Kidney epithelial cell (primary cell): ENCODE data around the gene ARHGEF17. TPM values are rescaled to one million over a fixed set of nuclear protein-coding genes. Genes with fewer than 3 reads are reported as not detected.

Experiments used
- DNase-seq: peaks from one replicate; pipeline ENCODE4 v3.0.0-alpha.2; 2010; ENCODE audit warnings: low read depth
- H3K27me3 ChIP-seq: 2 replicates; pipeline ENCODE4 v1.6.0; 2011; ENCODE audit warnings: low read length; ENCODE audit not compliant: control insufficient read depth, insufficient read depth
- H3K36me3 ChIP-seq: 2 replicates; pipeline ENCODE4 v1.5.1; 2011; ENCODE audit warnings: low read length; ENCODE audit not compliant: control insufficient read depth, insufficient read depth
- H3K4me3 ChIP-seq: 2 replicates; pipeline ENCODE4 v1.5.1; 2011; ENCODE audit warnings: low read depth, mild to moderate bottlenecking, control low read depth, low read length
- total RNA-seq: library from RNA; depleted of rRNA; stranded (reverse); fragments of >200 nt; gene quantifications from 2 replicates; pipeline ENCODE4 v1.2.3, GENCODE V29; 2015
- TF ChIP-seq, protein P1 (sequence below): IDR thresholded peaks from 2 replicates; pipeline ENCODE4 v1.5.1; 2011; ENCODE audit warnings: mild to moderate bottlenecking, moderate library complexity, low read length, control low read depth, inconsistent platforms; ENCODE audit not compliant: insufficient read depth, poor library complexity, severe bottlenecking

Gene ARHGEF17
- total RNA-seq, 1 donor from 2014 or later, result 25.5 TPM

- Histone ChIP-seq H3K27me3 (no peaks in the 10 kb centered on the region), H3K4me3 (peak overlapping the region; percentile 75), H3K36me3 (no peaks in the 10 kb centered on the region)
- TF ChIP-seq, protein P1, sequence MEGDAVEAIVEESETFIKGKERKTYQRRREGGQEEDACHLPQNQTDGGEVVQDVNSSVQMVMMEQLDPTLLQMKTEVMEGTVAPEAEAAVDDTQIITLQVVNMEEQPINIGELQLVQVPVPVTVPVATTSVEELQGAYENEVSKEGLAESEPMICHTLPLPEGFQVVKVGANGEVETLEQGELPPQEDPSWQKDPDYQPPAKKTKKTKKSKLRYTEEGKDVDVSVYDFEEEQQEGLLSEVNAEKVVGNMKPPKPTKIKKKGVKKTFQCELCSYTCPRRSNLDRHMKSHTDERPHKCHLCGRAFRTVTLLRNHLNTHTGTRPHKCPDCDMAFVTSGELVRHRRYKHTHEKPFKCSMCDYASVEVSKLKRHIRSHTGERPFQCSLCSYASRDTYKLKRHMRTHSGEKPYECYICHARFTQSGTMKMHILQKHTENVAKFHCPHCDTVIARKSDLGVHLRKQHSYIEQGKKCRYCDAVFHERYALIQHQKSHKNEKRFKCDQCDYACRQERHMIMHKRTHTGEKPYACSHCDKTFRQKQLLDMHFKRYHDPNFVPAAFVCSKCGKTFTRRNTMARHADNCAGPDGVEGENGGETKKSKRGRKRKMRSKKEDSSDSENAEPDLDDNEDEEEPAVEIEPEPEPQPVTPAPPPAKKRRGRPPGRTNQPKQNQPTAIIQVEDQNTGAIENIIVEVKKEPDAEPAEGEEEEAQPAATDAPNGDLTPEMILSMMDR, result peak; percentile 80
- peak; percentile 95 for DNase-seq
These were observed 613 bp upstream of the ARHGEF17 start for GRCh38 chr11:73307323-73308002.

DNA sequence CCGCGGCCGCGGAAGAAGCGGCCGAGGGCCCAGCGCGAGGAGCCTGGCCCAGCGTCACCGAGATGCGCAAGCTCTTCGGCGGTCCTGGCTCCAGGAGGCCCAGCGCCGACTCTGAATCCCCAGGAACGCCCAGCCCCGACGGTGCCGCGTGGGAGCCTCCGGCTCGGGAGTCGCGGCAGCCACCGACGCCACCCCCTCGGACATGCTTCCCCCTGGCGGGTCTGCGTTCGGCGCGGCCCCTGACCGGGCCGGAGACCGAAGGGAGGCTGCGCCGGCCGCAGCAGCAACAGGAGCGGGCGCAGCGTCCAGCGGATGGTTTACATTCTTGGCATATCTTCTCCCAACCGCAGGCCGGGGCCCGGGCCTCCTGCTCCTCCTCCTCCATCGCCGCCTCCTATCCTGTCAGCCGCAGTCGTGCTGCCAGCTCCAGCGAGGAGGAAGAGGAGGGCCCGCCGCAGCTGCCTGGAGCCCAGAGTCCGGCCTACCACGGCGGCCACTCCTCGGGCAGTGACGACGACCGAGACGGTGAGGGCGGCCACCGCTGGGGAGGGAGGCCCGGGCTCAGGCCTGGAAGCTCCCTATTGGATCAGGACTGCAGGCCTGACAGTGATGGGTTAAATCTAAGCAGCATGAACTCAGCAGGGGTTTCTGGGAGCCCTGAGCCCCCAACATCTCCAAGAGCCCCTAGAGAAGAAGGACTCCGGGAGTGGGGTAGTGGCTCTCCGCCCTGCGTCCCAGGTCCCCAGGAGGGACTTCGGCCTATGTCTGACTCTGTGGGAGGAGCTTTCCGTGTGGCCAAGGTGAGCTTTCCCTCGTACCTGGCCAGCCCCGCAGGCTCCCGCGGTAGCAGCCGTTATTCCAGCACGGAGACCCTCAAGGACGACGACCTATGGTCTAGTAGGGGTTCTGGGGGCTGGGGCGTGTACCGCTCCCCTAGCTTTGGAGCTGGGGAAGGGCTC lies 1.2 kb downstream of the ARHGEF17 start:
- TF ChIP-seq, protein P1, result no peak
- peak; percentile 82 for DNase-seq
- peak overlapping the region; percentile 75 for H3K4me3 ChIP-seq
- no peaks in the 10 kb centered on the region for H3K36me3 ChIP-seq
- H3K27me3 ChIP-seq, result no peaks in the 10 kb centered on the region

GRCh38 chr11:73310076-73310475 lies 2.0 kb downstream of the ARHGEF17 start:
- Histone ChIP-seq H3K4me3 (peak overlapping the region; percentile 75), H3K27me3 (no peaks in the 10 kb centered on the region), H3K36me3 (no peaks in the 10 kb centered on the region)
- TF ChIP-seq, protein P1, result no peak
- no peak for DNase-seq

GRCh38 chr11:73310661-73311393 lies 2.8 kb downstream of the ARHGEF17 start:
- no peak overlapping the region for H3K4me3 ChIP-seq
- TF ChIP-seq, protein P1, result no peak
- DNase-seq, result no peak
- H3K27me3 ChIP-seq, result no peaks in the 10 kb centered on the region
- no peaks in the 10 kb centered on the region for H3K36me3 ChIP-seq

DNA sequence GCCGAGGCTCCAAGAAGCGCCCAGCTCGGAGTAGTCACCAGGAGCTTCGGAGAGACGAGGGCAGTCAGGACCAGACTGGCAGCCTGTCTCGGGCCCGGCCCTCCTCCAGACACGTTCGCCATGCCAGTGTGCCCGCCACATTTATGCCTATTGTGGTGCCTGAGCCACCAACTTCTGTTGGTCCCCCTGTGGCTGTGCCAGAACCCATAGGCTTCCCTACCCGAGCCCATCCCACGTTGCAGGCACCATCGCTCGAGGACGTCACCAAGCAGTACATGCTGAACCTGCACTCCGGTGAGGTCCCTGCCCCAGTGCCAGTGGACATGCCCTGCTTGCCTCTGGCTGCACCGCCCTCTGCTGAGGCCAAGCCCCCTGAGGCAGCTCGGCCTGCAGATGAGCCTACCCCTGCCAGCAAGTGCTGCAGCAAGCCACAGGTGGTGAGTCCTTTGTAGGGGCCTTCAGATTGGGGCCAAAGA lies 3.4 kb downstream of the ARHGEF17 start:
- no peak for DNase-seq
- TF ChIP-seq, protein P1, result no peak
- no peak overlapping the region for H3K4me3 ChIP-seq

More for the DNA sequence above, 3.4 kb downstream of the ARHGEF17 start:
- no peaks in the 10 kb centered on the region for H3K36me3 ChIP-seq
- no peaks in the 10 kb centered on the region for H3K27me3 ChIP-seq
